Subcutaneous preadipocyte (primary cell): ENCODE results near the gene IFNAR1. TPM values are rescaled to one million over a fixed set of nuclear protein-coding genes. Genes with fewer than 3 reads are reported as not detected.

Experiments used
- total RNA-seq: library from RNA; depleted of rRNA; stranded (reverse); fragments of >200 nt; gene quantifications from 2 replicates; pipeline ENCODE4 v1.2.3, GENCODE V29; 2012

IFNAR1 gene
- 12.9 and 19.4 TPM in 2 replicates for total RNA-seq

GRCh38 chr21:33324291-33325221 lies at the start of gene IFNAR1:
Gene IFNAR1, plus strand, starts transcription at chr21:33324970. Its CDS starts 86 bp downstream, at chr21:33325056.

GRCh38 chr21:33403128-33403785 lies 78.5 kb downstream of the IFNAR1 start, which contains the start of gene IFNGR2:
Gene IFNGR2, plus strand, starts transcription at chr21:33403413. Its CDS starts 131 bp downstream, at chr21:33403544.

Other genes starting within 250 kb of the IFNAR1 start
- 2.3 and 3.7 TPM in 2 replicates for gene IFNAR2, start 95.0 kb upstream of the IFNAR1 start, total RNA-seq
- 35.6 and 37.3 TPM in 2 replicates for gene IL10RB, start 58.6 kb upstream of the IFNAR1 start, total RNA-seq
- gene IFNGR2, start 78.4 kb downstream of the IFNAR1 start, total RNA-seq, result 54.4 and 72.9 TPM in 2 replicates
- 19.5 and 19.7 TPM in 2 replicates for gene TMEM50B, start 155.0 kb downstream of the IFNAR1 start, total RNA-seq
- 0.39 and 0.73 TPM in 2 replicates for gene DNAJC28, start 166.7 kb downstream of the IFNAR1 start, total RNA-seq
- 94.1 and 169 TPM in 2 replicates for gene GART, start 217.1 kb downstream of the IFNAR1 start, total RNA-seq
- gene SON, start 218.1 kb downstream of the IFNAR1 start, total RNA-seq, result 87.8 and 115 TPM in 2 replicates